Stimulated activated CD8-positive, alpha-beta memory T cell treated with anti-CD3 and anti-CD28 coated beads, Interleukin-4, amount 100 ng/mL, for 4 hours (primary cell): ENCODE data around the gene KCNN4.

Source experiments
- DNase-seq, 2 donors: peaks; one replicate each; pipeline ENCODE4 v3.0.0-alpha.2; 2020; ENCODE audit warnings: low read depth in 2 of 2, low spot score in 1 of 2

Gene KCNN4

DNA sequence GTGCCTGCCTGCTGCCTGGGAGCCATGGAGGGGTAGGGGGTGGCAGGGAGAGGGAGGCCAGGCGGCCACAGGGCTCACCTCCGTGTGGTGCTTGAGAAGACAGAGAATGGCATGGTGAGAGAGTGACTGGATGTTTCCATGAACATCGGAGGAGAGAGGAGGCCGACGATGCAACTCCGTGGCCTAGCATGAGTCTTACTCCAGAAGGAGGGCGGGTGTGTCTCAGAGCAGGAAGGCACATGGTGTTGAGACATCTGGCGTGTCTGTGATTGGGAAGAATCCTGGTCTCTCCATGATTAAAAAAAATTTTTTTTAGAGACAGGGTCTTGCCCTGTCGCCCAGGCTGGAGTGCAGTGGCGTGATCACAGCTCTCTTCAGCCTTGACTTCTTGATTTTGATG is 59.8 kb downstream of the KCNN4 start:
- DNase-seq: no peak

DNA sequence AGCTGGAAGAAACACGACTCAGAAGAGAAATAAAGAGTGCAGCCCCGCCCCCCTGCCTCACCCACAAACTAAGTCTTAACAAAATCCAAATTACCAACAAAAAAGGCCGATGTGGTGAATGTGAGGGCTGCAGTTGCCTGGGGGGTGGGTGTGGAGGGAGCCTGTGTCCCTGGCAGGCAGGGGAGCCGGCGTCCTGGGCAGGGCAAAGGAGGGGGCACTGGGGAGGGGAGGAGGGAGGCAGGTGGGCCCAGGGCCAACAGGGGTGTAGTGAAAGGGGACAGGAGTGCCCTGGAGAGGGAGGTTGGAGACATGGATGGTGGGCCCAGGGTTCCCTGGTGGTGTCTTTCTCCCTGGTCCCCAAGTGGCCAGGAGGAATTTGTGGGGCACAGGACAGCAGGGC is 60.9 kb downstream of the KCNN4 start:
- no peak for DNase-seq

DNA sequence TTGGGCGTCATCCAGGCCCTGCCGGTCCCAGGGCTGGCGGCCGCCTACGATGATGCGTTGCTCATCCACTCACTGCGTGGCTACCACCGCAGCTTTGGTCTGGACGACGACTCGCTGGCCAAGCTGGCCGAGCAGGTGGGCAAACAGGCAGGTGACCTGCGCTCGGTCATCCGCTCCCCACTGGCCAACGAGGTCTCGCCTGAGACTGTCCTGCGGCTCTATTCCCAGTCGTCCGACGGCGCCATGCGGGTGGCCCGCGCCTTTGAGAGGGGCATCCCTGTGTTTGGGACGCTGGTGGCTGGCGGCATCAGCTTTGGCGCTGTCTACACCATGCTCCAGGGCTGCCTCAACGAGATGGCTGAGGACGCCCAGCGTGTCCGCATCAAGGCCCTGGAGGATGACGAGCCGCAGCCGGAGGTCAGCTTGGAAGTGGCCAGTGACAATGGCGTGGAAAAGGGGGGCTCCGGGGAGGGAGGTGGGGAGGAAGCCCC is 61.4 kb downstream of the KCNN4 start:
- DNase-seq: no peak

DNA sequence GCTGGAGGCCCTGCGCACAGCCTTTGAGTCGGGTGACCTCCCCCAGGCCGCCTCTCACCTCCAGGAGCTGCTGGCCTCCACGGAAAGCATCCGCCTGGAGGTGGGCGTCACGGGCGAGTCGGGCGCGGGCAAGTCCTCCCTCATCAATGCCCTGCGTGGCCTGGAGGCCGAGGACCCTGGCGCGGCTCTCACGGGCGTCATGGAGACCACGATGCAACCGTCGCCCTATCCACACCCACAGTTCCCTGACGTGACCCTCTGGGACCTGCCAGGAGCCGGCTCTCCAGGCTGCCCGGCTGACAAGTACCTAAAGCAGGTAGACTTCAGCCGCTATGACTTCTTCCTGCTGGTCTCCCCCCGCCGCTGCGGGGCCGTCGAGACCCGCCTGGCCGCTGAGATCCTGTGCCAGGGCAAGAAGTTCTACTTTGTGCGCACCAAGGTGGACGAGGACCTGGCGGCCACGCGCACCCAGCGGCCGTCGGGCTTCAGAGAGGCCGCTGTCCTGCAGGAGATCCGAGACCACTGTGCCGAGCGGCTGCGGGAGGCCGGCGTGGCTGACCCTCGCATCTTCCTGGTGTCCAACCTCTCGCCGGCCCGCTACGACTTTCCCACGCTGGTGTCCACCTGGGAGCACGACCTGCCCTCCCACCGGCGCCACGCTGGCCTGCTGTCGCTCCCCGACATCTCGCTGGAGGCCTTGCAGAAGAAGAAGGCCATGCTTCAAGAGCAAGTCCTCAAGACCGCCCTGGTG is 62.0 kb downstream of the KCNN4 start:
- no peak for DNase-seq
